ENCODE data around the gene TUBA4A. TPM values are rescaled to one million over a fixed set of nuclear protein-coding genes. Genes with fewer than 3 reads are reported as not detected.

The TUBA4A gene
- total and polyA plus RNA-seq, 12 donors: 13.4 to 741 (median 27.0) TPM

DNA sequence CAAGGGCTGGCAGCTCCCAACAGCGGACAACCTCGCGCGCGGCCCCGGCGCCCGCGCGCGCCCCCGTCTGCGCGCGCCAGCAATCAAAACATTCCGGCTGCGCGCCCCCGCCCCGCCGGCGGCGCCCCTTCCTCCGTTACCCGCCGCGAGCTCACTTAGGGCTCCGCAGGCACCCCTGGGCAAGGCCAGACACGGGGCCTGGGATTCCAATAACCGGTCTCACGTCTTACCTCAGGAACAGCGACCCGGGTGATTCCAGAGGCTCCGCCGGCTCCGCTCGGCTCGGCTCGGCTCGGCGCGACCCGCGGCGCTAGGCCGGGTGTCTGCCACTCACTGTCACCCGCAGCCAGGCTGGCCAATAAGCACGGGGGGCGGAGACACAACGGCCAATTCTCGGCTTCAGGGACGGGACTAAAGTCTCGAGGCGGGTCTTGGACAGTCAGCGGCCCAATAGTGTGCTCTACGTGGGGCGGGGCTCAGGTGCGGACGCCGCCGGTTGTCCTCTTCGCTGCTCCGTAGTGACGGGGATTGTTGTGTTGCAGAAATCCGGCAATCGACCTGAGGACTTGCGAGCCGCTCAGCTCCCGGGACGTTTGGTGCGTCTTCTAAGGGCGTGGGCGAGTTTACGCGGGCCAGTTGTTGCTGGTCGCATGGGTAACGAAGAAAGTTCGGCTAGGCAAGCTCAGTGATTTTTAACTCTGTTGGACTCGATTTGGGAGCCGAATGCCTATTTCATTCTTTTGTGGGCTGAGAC lies 24.2 kb downstream of the TUBA4A start, which contains the start of the genes ANKZF1 and ATG9A:
ANKZF1 (plus strand) TSS at position 502 of the 754 bp plus-strand sequence. CDS start 452 bp downstream, outside the sequence.
ATG9A (minus strand) TSS at position 332 of the 754 bp plus-strand sequence. CDS start 1,612 bp downstream, outside the sequence.
- WGBS, 4 donors: 0 to 1% (median 1%) methylated on average over 13 to 80 of the region's 80 CpGs
- Histone ChIP-seq H3K36me3 (replicated peaks in 1 of 2) (peaks cover 0 to 47% of the 10 kb centered on the region in 2 donors), H3K27me3 (no peaks in the 10 kb centered on the region), H3K4me3 (peak within 1 kb of the TSS; percentile 41 to 76 (median 68)), H3K27ac (peak within 1 kb of the TSS; percentile 92 to 95 (median 95)), H3K4me1 (replicated peaks in 1 of 2) (peaks cover 23 to 43% of the 10 kb centered on the region in 2 donors), H3K9me3 (replicated peaks in 1 of 3) (no peaks in the 10 kb centered on the region)
- intact Hi-C loops (cut with DNase I): no loop called here
- DNase-seq: peak; percentile 98 to 100 (median 99)
- TF ChIP-seq, protein P1, sequence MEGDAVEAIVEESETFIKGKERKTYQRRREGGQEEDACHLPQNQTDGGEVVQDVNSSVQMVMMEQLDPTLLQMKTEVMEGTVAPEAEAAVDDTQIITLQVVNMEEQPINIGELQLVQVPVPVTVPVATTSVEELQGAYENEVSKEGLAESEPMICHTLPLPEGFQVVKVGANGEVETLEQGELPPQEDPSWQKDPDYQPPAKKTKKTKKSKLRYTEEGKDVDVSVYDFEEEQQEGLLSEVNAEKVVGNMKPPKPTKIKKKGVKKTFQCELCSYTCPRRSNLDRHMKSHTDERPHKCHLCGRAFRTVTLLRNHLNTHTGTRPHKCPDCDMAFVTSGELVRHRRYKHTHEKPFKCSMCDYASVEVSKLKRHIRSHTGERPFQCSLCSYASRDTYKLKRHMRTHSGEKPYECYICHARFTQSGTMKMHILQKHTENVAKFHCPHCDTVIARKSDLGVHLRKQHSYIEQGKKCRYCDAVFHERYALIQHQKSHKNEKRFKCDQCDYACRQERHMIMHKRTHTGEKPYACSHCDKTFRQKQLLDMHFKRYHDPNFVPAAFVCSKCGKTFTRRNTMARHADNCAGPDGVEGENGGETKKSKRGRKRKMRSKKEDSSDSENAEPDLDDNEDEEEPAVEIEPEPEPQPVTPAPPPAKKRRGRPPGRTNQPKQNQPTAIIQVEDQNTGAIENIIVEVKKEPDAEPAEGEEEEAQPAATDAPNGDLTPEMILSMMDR (IDR thresholded peaks at IDR 0.05): peak in 1 of 6 experiments; percentile 11
- peak; percentile 50 to 96 for TF ChIP-seq POLR2A (IDR thresholded peaks at IDR 0.05)

DNA sequence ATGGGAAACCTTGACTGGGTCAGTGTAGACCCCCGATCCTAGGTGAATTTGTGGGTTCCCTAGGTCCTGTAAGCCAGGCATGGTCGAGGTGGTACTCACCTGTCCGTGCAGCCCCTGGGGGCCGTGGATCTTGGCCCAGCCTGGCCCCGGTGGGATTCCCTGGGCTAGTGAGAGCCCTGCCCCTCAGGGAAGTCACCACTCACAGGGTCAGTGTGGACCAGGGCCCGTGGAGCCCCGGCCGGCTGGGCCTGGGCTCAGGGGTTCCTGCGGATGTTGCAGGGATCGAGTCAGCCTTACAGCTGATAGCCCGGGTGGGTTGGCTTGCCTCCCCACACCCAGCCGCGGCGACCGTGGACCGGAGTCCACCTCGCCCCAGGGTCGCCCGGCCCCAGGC lies 24.8 kb downstream of the TUBA4A start:
- intact Hi-C loops (cut with DNase I): no loop called here
- Histone ChIP-seq H3K27ac (peak overlapping the region; percentile 83 to 95 (median 95)), H3K9me3 (replicated peaks in 1 of 3) (no peaks in the 10 kb centered on the region), H3K27me3 (no peaks in the 10 kb centered on the region), H3K4me3 (peak overlapping the region; percentile 9 to 76 (median 51)), H3K4me1 (replicated peaks in 1 of 2) (peaks cover 23 to 43% of the 10 kb centered on the region in 2 donors), H3K36me3 (replicated peaks in 1 of 2) (peaks cover 0 to 47% of the 10 kb centered on the region in 2 donors)
- TF ChIP-seq POLR2A (IDR thresholded peaks at IDR 0.05): no peak
- TF ChIP-seq, protein P1 (IDR thresholded peaks at IDR 0.05): no peak
- DNase-seq: no peak
- WGBS, 4 donors: 0 to 17% (median 1%) methylated on average over 1 to 19 of the region's 19 CpGs

DNA sequence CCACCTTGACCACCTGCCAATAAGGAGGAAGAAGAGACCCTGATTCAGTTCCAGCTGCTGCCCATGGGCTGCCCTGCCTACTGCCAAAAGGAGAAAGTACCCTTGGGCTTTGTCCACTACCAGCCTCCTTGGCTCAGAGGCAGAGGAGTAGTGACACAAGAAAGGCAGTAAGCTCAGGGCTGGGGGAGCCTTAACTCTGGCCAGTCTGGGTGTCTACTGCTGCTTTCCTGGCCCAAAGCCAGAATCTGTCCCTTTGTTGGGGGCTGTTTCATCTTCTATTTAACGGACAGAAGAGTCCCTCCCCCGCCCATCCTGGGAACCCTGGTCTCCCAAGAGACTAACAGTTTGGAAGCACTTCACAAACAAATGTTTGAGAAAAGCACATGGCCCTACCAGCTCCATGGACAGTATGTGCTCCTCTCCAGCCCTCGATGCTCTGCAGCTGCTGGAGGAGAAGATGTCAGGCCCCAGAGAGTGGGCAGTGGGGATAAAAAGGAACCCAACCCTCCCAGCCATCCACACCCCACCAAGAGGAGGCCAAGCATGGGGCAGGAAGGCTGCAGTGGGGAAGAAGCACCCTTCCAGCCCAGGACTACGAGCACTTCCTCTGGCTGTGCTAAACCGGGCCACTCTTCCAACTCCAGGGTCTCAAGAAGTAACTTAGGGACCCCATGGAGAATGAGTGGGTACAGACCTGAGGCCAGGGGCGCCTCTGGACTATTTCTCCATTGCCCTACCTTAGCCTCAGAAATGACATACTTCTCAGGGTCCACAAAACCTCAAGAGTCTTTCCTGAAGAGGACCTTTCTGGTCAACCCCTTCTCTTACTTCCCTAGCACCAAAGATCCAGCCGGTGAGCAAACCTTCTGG lies 25.4 kb downstream of the TUBA4A start:
- no peak for DNase-seq
- WGBS, 4 donors: 42 to 60% (median 48%) methylated on average over 6 to 7 of the region's 7 CpGs
- Histone ChIP-seq H3K4me3 (peak overlapping the region in 3 of 4 donors; percentile 41 to 76 (median 61)), H3K27me3 (no peaks in the 10 kb centered on the region), H3K9me3 (replicated peaks in 1 of 3) (no peaks in the 10 kb centered on the region), H3K27ac (peak overlapping the region; percentile 83 to 95 (median 95)), H3K36me3 (replicated peaks in 1 of 2) (peaks cover 0 to 47% of the 10 kb centered on the region in 2 donors), H3K4me1 (replicated peaks in 1 of 2) (peaks cover 23 to 43% of the 10 kb centered on the region in 2 donors)
- intact Hi-C loops (cut with DNase I): no loop called here
- no peak for TF ChIP-seq POLR2A (IDR thresholded peaks at IDR 0.05)
- TF ChIP-seq, protein P1 (IDR thresholded peaks at IDR 0.05): no peak

DNA sequence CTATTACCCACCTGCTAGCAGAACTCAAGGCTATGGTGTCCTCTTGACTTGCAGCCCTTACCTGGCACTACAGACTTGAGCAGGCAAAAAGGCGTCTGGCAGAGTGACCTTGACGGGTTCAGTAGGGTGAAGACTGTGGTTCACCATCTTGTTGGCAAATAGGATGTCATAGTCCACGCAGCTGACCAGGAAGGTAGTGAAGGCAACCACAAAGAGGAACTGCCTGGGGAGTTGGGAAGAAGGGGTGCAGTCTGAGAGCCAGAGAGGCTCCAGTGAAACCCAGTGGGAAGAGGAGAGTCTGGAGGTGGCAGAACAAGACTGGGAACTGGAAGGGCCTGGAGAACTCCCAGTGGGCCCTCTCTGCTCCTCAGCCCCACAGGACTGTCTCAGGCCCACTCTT lies 28.4 kb downstream of the TUBA4A start:
- no peak for DNase-seq
- Histone ChIP-seq H3K27ac (peak overlapping the region in 1 of 5 donors; percentile 12), H3K4me3 (no peak overlapping the region), H3K27me3 (no peaks in the 10 kb centered on the region), H3K9me3 (replicated peaks in 1 of 3) (no peaks in the 10 kb centered on the region), H3K4me1 (replicated peaks in 1 of 2) (peaks cover 16 to 29% of the 10 kb centered on the region in 2 donors), H3K36me3 (replicated peaks in 1 of 2) (peaks cover 0 to 61% of the 10 kb centered on the region in 2 donors)
- 70 to 73% (median 71%) methylated on average over 3 of the region's 3 CpGs for WGBS, 4 donors
- TF ChIP-seq, protein P1 (IDR thresholded peaks at IDR 0.05): no peak
- TF ChIP-seq POLR2A (IDR thresholded peaks at IDR 0.05): no peak
- intact Hi-C loops (cut with DNase I): no loop called here
